HG03378 (cell line): ENCODE results near the gene ZFAND4.
"Not testable (repeated sequence)": the region's sequence is repeated elsewhere in the genome, so short reads cannot be mapped to it uniquely, and the experiment has no call there.

ENCODE experiments used
- ATAC-seq: cut with Tn5 transposase; IDR thresholded peaks from one replicate; pipeline ENCODE4 v1.9.1; 2021; ENCODE audit warnings: mild to moderate bottlenecking, moderate library complexity; ENCODE audit not compliant: unreplicated experiment

ZFAND4 gene

GRCh38 chr10:45592432-45592831 lies 80.1 kb downstream of the ZFAND4 start:
- ATAC-seq, result no peak

DNA sequence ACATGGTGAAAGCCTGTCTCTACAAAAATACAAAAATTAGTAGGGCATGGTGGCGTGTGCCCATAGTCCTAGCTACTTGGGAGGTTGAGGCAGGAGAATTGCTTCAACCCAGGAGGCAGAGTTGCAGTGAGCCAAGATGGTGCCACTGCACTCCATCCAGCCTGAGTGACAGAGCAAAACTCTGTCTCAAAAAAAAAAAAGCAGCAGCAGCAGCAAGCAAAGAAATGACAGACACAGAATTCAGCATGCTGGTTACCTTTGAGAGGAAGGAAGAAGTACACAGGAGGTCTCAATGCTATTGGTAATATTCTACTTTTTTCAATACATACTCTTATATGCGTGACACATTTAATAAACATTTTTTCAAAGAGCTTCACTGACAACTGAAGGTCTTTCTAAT lies 81.3 kb downstream of the ZFAND4 start:
- ATAC-seq, result no peak

- ATAC-seq, result no peak
These were observed 82.7 kb downstream of the ZFAND4 start for GRCh38 chr10:45589868-45590267.

- ATAC-seq, result no peak
These were observed 83.6 kb downstream of the ZFAND4 start for GRCh38 chr10:45589009-45589408.

DNA sequence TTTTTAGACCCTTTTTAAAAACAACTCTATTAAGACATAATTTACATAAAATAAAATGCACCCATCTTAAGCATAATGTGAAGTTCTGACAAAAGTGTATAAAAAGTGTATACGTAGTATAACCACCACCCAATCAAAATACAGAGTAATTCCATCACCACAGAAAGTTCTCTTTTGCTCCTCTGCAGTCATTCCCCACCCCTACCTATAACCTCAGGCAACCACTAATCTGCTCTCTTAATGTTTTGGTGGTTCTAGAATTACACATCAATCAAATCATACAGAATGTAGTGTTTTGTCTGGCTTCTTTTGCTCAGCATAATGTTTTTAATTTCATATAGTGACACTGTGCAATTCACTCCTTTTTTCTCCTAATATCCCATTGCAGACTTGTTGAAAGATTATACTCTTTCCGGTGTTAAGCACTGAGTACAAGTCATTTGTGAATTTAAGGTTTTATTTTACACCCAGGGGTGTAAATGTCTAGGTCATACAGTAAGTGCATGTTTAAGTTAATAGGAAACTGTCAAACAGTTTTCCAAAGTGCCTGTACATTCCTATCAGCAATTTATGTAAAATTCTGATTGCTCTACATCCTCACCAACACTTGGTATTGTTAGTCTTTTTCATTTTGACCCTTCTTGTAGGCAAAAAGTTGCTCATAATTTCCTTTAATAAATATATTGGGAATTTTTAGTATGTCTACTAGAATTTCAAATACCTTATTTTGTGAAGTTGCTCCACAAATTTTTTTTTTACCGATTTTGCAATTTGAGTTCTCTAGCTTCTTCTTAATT lies 86.3 kb downstream of the ZFAND4 start:
- ATAC-seq, result no peak

- ATAC-seq, result no peak
These were observed 87.4 kb downstream of the ZFAND4 start for GRCh38 chr10:45585131-45585530.

DNA sequence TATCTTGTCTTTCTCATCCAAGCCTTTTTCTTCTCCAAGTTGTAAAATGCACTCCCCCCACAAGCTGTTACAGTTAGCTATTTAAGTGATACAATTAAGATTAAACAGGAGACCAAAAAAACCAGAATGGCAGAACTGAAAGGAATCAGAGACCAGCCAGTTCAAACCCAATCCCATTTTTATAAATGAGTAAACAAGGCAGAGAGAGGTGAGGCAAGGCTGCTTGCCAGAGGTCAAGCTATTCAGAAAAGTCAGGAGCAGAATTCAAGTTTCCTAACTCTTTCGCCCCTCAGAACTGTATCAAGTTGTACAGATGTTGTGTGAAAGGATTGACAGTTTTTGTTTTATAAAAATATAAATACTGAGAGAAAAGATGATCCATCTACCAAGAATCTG lies 90.2 kb downstream of the ZFAND4 start:
- no peak for ATAC-seq

DNA sequence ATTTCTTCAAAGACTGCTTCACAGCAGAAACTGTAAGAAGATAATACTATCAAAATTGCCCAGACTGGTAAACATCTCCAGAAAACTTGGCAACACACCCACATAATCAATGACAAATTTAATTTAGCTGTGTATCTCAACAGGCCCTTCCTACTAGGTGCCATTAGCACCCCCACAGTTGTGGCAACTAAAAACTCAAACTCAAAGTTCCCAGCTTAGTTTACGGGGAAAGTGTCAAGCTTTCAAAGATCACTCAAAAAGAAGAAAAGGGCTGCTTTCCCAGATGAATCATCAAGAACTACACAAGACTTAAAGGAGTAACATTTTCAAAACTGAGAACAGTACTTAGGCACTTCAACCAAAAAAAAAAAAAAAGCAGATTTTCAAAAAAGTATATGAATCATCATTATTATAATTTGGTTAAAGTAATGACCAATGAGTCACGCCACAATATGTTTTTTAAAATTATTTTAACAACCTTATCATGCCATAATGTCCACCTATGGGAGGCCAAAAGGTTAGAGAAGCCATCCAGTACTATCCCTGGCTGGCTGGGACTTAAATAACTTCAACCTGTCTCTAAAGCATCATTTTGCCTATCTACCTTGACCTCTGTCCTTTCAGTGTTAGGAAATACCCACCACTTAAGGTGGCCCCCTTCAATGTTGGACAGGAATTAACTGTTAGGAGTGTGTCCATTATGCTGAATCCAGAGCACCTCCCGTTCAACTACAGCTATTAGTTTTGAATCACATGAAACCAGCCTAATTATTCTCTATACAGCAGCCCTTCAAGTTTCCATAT lies 90.8 kb downstream of the ZFAND4 start:
- ATAC-seq, result no peak

DNA sequence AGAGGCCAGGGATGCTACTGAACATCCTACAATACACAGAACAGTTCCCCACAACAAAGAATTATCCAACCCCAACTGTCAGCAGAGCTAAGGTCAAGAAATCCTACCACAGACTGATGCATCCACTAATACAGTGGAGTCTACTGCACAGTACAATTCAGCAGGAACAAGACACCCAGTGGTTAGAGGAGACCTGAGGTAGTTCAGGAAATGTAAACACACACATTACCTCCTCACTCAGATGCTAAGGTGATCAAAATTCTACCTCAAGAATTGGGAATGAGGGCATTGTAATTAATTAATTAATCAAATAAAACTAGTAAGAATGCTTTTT lies 91.4 kb downstream of the ZFAND4 start:
- ATAC-seq, result peak; percentile 35

GRCh38 chr10:45580371-45581215 lies 92.0 kb downstream of the ZFAND4 start:
- peak; percentile 62 for ATAC-seq

DNA sequence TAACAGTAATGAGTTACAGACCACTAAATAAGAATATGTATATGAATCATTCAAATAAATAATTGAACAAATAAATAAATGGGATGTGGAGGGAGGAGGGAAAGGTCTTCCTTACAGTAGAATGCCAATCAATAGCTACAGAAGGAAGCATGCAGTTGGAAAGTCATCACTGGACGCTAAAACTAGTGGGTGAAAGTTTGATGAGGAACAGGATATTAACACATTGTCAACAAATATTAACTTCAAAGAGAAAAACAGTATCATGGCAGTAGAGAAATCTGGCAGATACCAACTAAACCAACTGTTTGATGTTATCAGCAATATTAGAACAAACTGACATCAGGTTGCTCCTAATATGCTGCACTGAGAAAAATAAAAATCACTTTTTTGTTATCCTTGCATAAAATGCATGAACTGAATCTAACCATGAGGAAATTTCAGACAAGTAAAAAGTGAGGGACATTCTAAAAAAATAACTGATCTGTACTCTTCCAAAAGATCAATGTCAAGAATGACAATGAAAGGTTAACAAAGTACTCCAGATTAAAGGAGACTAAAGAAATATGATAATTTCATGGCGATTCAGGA lies 94.1 kb downstream of the ZFAND4 start:
- ATAC-seq, result no peak

DNA sequence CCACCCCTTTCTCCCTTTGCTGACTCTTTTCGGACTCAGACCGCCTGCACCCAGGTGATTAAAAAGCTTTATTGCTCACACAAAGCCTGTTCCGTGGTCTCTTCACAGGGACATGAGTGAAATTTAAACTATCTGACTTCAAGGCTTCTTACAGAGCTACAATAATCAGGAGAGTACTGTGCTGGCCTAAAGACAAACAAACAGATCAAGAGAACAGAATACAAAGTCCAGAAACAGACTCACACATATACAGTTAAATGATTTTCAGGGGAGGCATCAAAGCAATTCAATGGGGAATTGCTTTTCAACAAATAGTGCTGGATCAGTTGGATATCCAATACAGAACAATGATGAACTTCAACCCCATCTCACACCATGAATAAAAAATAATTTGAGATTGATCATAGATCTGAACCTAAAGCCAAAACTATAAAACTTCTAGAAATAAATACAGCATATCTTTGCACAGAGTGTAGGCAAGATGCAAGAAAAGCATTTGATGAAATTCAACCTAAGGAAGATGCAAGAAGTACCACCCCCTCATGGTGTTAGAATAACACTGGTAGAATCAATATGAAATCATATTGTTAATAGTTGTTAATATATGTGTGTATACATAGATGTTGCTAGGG lies 96.5 kb downstream of the ZFAND4 start:
- no peak for ATAC-seq

DNA sequence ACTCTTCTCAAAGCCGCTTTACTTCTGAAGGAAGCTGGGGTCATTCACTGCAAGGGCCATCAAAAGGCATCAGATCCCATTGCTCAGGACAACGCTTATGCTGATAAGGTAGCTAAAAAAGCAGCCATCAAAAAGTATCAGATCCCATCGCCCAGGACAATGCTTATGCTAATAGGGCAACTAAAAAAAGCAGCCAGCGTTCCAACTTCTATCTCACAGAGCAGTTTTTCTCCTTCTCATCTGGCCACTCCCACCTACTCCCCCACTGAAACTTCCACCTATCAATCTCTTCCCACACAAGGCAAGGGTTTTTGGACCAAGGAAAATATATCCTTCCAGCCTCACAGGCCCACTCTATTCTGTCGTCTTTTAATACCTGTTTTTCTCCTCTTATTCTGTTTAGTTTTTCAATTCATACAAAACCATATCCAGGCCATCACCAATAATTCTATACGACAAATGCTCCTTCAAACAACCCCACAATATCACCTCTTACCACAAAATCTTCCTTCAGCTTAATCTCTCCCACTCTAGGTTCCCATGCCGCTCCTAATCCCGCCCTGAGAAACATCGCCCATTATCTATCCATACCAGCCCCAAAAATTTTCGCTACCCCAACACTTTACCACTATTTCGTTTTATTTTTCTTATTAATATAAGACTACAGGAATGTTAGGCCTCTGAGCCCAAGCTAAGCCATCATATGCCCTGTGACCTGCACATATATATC lies 97.4 kb downstream of the ZFAND4 start:
- not testable (repeated sequence) for ATAC-seq

- no peak for ATAC-seq
These were observed 103.1 kb downstream of the ZFAND4 start for GRCh38 chr10:45569471-45569870.

DNA sequence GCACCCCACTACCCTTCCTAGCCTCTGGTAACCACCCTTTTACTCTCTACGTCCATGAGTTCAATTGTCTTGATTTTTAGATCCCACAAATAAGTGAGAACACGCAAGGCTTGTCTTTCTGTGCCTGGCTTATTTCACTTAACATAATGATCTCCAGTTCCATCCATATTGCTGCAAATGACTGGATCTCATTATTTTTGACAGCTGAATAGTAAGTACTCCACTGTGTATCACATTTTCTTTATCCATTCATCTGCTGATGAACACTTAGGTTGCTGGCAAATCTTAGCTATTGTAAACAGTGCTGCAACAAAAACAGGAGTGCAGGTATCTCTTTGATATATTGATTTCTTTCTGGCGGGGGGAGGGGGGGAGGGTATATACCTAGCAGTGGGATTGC lies 106.2 kb downstream of the ZFAND4 start:
- no peak for ATAC-seq
